SW 1271 (cell line): ENCODE measurements around the gene MTR.

Experiments
- DNase-seq, 2 experiments: peaks; one replicate each; lab custom pipeline; 2025; lab: John Stamatoyannopoulos, UW

Gene MTR

DNA sequence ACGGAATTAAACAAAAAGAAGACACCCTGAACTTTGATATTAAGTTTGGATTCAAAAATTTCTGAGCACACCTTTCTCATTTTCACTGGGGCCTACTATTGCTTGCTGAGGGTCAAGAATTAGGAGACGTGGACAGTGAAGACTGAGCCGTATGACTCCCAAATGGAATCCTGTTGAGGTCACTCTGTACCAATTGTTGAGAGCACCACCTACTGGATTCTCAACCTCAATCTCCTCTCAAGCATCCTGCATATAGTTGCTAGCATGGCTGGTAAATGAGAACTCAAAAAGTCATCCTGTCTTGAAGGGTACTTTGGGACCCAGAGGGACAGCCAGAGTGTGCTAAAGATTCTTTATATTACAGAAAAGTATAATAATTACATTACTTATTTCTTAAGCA, 20.2 kb upstream of the MTR start:
- peak in 1 of 2 experiments; percentile 1 for DNase-seq

DNA sequence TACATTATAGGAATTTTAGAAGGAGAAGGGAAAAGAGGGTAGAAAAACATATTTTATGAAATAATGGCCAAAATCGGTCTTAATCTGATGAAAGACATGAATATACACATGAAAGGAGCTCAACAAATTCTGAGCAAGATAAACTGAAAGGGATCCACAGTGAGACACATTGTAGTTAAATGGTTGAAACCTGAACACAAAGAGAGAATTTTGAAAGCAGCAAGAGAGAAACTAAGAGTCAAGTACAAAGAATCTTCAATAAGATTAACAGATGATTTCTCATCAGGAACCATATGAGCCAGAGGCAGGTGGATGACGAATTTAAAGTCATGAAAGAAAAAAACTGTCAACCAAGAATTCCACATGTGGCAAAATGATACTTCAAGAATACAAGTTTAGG, 15.8 kb upstream of the MTR start:
- no peak for DNase-seq

GRCh38 chr1:236785477-236785876, 9.6 kb upstream of the MTR start:
- no peak for DNase-seq

DNA sequence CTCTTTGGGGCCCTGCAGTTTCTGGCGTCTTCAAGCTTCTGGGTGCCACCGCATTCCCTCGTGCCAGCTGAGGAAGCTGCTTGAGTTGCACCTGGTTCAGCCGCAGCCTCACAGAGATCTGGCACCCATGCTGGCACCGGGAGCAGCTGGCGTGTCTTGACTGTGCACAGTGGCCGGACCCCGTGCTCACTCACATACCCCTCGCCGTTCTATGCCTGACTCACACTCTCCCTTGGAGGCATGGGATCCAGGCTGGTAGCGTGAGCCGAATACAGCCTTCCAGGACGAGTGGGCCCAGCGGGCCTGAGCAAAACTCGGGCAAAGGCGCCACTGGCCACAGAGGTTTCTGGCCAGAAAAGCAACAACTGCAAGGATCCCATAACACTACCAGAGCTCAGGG, 8.6 kb upstream of the MTR start:
- no peak for DNase-seq

DNA sequence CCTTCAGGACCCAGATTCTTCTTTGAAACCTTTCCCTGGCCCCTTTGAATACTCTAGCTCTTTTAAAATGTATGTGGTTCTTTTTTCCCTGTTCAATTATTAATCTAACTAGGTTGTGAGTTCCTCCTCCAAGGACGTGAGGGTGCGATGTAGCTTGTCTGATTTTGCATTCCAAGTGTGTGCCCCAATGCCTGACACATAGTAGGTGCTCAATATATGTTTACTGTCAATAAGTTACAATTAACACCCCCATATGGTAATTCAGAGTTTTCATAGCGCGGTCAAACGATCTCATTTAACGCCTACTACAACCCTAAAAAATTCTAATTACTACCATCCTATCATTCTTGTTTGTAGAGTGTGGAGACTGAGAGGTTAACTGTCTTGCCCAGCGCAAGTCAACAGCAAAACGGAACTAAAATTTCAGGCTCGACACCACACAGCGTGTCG, 482 bp upstream of the MTR start:
- DNase-seq, result no peak

- DNase-seq, result peak in 1 of 2 experiments; percentile 32
Observed at GRCh38 chr1:236795757-236796667, 920 bp downstream of the MTR start.

DNA sequence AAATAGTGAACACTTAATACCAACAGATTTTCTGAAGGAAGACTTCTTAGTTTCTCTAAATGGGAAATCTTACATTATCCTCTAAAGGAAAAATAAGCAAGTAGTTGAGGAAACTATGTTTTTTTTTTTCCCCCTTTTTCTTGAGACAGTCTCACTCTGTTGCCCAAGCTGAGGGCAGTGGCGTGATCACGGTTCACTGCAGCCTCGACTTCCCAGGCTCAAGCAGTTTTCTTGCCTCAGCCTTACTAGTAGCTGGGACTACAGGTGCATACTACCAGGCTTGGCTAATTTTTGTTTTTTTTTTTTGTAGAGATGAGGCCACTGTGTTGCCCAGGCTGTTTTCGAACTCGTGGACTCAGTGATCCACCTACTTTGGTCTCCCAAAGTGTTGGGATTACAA, 3.9 kb downstream of the MTR start:
- DNase-seq, result no peak

DNA sequence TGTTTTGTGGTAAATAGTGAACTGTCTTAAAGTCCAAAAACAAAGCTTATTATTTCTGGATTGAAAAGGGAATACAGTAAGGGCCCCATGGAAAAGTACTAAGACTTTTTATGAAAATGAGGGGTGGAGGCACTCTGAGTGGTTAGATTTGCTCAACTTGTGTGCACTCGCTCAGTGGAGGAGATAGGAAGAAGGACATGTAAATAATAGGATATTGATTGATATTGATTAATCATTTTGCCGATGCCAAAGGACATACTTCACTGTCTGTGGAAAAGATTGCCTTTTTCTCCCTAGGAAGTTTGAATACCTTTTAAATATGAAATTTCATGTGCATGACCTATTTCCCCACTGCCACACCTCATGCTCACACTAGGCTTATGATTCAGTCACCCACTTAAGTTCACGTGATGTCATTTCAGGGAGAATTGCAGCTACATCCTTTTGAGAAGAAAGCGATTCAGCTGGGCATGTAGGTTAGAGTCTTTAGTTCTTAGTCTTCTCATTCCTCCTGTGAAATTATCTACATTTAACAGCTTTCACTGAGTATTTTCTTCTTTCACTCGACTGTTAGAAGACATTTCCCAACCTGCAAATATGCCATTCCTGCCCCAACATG, 5.0 kb downstream of the MTR start:
- no peak for DNase-seq

GRCh38 chr1:236800623-236801022, 5.5 kb downstream of the MTR start:
- DNase-seq, result no peak

- DNase-seq, result no peak
Observed at GRCh38 chr1:236802264-236802663, 7.2 kb downstream of the MTR start.

DNA sequence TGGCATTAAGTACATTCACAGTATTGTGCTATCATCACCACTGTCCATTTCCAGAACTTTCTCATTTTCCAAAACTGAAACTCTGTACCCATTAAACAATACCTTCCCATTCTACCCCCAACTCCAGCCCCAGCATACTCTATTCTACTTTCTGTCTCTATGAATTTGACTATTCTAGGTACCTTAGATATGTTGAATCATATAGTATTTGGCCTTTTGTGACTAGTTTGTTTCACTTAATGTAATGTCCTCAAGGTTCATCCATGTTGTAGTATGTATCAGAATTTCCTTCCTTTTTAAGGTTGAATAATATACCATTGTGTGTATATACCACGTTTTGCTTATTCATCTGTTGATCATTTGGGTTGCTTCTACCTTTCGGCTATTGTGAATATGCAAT, 11.5 kb downstream of the MTR start:
- DNase-seq, result no peak

DNA sequence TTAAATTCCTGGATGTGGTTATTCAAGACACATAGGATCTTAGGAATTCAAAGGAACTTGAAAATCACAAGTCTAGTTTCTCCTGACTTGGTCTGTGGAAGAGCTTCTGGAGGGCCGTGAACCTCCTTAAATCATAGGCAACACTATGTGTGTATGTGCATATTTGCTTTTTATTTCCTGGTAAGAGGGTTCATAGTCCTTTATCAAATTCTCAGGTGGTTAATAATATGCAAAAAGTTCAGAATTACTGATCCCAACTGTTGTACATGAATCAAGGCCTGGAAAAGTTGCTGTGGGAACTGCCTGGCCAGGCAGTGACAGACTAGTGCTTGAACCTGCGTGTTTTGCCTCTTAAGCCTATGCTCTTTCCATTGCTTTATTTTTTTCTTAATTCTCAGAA, 12.9 kb downstream of the MTR start:
- no peak for DNase-seq

- DNase-seq, result no peak
Observed at GRCh38 chr1:236808564-236809130, 13.6 kb downstream of the MTR start.

DNA sequence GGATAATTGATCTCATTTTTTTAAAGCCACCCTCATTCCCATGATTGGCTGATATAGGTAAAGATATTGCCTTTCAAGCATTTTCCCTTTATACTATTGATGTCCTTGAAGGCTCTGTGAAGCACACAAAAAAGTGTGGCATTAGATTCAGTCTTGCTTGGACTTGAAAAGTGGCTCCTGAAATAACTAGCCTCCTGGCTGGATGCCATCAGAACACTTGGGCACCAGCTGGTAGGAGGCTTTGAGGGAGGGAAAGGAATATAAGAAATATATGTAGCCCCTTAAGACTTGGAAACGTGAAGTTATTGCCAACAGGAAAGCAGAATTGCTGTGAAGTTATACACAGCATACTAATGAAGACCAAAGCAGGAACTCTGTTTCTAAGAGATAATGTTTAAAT, 14.1 kb downstream of the MTR start:
- no peak for DNase-seq

DNA sequence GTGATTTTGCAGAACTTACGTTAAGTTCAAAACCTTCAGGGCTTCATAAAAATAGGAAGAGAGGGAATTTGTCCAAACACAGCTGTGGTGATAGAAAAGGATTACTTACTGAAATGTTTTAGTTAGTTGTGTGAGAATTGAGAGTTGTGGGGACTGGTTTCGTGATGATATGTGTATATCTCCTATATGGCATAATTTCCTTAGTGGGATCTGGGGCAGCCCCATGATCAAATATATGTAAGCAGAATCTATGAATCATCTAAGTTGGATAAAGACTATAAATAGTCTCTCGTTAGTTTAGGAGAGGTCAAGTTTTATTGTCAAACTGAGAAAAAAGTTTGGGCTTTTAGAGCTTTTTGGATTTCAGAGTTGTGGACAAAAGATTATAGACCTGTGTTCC, 14.9 kb downstream of the MTR start:
- no peak for DNase-seq

DNA sequence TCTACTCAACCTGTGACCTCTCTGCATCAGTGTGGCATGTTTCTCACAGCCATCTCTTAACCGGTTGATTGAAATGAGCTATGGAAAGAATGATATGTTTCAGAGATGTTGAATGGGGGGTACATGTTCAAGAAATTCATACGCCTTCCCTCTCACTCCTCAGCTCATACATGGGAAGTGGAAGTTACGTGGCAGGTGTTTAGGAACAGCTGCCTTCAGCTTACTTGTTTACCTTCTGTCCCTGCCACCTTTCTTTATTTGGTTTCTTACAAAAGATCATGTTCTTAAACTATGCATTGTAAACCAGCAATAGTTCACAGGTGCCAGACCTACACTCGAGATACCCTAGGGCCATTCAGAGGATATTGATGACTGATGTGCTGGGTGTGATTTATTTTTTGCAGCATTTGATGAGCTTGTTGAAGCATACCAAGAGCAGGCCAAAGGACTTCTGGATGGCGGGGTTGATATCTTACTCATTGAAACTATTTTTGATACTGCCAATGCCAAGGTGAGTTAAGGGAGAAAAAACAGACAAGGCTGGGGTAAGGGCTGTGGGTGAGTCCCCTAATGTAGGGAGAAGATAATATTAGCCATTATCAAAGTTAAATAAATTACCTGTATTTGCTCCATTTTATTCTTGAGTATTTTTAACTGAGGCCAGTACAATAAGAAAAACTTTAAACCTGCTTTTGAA, 17.4 kb downstream of the MTR start:
- no peak for DNase-seq

GRCh38 chr1:236815941-236816340, 20.8 kb downstream of the MTR start:
- no peak for DNase-seq

DNA sequence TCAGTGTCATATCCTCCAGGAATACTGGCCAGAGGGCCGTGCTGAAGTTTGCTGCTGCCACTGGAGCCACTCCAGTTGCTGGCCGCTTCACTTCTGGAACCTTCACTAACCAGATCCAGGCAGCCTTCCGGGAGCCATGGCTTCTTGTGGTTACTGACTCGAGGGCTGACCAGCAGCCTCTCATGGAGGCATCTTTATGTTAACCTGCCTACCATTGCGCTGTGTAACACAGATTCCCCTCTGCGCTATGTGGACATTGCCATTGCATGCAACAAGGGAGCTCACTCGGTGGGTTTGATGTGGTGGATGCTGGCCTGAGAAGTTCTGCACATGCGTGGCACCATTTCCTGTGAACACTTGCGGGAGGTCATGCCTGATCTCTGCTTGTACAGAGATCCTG, 24.8 kb downstream of the MTR start:
- DNase-seq, result no peak

DNA sequence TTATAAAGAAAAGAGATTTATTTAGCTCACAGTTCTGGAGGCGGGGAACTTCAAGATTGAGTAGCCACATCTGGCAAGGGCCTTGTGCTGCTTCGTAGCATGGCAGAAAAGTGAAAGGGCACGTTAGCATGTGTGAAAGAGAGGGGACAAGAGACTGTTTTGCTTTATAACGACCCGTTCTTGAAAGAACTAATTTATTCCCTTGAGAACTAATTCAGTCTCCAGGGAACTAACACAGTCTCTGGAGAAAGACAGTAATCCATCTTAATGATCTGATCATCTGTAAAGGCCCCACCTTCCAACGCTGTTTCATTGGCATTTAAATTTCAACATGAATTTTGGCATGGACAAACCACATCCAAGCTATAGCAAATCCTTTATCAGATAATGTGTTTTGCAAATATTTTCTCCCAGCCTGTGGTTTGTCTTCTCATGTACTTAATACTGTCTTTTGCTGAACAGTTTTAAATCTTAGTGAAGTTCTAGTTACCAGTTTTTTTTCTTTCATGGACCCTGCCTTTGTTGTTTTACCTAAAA, 26.1 kb downstream of the MTR start:
- DNase-seq, result no peak

DNA sequence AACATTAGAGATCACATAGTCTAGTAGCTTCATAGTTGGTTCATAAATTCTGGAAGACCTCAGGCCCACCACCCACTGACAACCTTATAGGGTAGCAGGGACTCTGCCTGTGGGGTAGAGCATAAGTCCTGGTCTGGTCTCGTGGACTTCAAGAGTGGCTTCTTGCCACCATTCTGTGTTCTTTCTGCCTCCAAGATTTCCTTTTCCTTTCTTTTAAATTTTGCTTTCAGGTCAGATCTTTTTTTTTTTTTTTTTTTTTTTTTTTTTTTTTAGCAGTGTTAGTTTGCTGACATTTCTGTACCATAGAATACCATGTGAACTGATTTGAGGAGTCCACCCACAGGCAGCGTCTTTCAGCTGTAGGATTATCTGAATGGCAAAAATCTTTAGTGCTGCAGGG, 28.5 kb downstream of the MTR start:
- DNase-seq, result no peak

- no peak for DNase-seq
Observed at GRCh38 chr1:236829085-236829484, 34.0 kb downstream of the MTR start.

DNA sequence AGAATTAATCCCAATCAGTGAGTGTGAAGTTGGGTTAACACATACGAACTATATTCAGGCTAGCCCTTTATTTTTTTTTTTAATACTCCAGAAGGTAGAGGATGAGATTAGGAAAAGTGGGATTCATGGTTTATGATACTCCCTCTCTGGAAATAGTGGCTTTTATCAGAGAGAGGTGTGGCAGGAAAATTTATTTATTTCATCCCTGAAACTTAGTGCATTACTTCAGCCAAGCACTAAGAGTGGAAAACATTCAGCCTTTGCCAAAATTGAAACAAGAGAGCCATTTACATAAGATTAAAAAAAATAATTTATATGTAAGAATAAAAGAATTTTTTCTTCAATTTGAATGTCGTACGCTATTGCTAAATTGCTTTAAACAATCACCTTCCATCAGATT, 35.0 kb downstream of the MTR start:
- DNase-seq, result no peak
